Smooth muscle cell (in vitro differentiated cells): Measurements from ENCODE around the gene DOCK4. TPM values are rescaled to one million over a fixed set of nuclear protein-coding genes. Genes with fewer than 3 reads are reported as not detected.

Experiments
- DNase-seq: peaks from one replicate; lab custom pipeline; 2025; ENCODE audit not compliant: unreplicated experiment; lab: John Stamatoyannopoulos, UW
- H2AFZ ChIP-seq: fragments of 200-600 bp; sonication (generic); 2 replicates; pipeline ENCODE4 v1.6.0; 2016; ENCODE audit warnings: antibody characterized with exemption, low read depth, mild to moderate bottlenecking
- H3F3A ChIP-seq: fragments of 200-600 bp; sonication (generic); 2 replicates; pipeline ENCODE4 v1.6.0; 2017; ENCODE audit warnings: antibody characterized with exemption, low read depth
- H3K27ac ChIP-seq: fragments of 200-600 bp; sonication (generic); 2 replicates; pipeline ENCODE4 v1.5.1; 2016; ENCODE audit warnings: low read depth, mild to moderate bottlenecking
- H3K27me3 ChIP-seq: fragments of 200-600 bp; sonication (generic); 2 replicates; pipeline ENCODE4 v1.6.1; 2016; ENCODE audit warnings: low read depth, mild to moderate bottlenecking
- H3K36me3 ChIP-seq: fragments of 200-600 bp; sonication (generic); 2 replicates; pipeline ENCODE4 v1.5.1; 2016; ENCODE audit warnings: low read depth
- H3K4me1 ChIP-seq: fragments of 200-600 bp; sonication (generic); 2 replicates; pipeline ENCODE4 v1.5.1; 2016; ENCODE audit warnings: low read depth
- H3K4me2 ChIP-seq: fragments of 200-600 bp; sonication (generic); 2 replicates; pipeline ENCODE4 v1.6.0; 2016; ENCODE audit warnings: mild to moderate bottlenecking
- H3K4me3 ChIP-seq: fragments of 200-600 bp; sonication (generic); 2 replicates; pipeline ENCODE4 v1.5.1; 2016; ENCODE audit warnings: mild to moderate bottlenecking
- H3K79me2 ChIP-seq: fragments of 200-600 bp; sonication (generic); 2 replicates; pipeline ENCODE4 v1.6.0; 2016; ENCODE audit warnings: low read depth, mild to moderate bottlenecking
- H3K9ac ChIP-seq: fragments of 200-600 bp; sonication (generic); 2 replicates; pipeline ENCODE4 v1.6.0; 2016; ENCODE audit warnings: low read depth
- H3K9me3 ChIP-seq: fragments of 200-600 bp; sonication (generic); replicated peaks from 2 replicates; pipeline ENCODE4 v1.5.1; 2016; ENCODE audit warnings: low read depth
- H4K20me1 ChIP-seq: fragments of 200-600 bp; sonication (generic); 2 replicates; pipeline ENCODE4 v1.6.0; 2016; ENCODE audit warnings: low read depth
- WGBS: methylation state at CpG from one replicate; pipeline ENCODE4 v1.1.7; 2016; ENCODE audit warnings: low lambda C conversion rate; 5-methylcytosine and 5-hydroxymethylcytosine counted together
- polyA plus RNA-seq: library from polyadenylated mRNA; unstranded; fragments of >200 nt; fragmentation: Nextera tagmentation; extraction: Ambion mirVana; gene quantifications from 2 replicates; pipeline ENCODE4 v1.2.1, GENCODE V29; 2016
- total RNA-seq: library from RNA; depleted of rRNA; stranded (reverse); fragments of >200 nt; gene quantifications from 2 replicates; pipeline ENCODE4 v1.2.3, GENCODE V29; 2014
- TF ChIP-seq, protein P1 (sequence below): fragments of 200-600 bp; sonication (generic); IDR thresholded peaks from 2 replicates; pipeline ENCODE4 v1.5.1; 2017; ENCODE audit warnings: borderline replicate concordance, mild to moderate bottlenecking, antibody characterized with exemption; ENCODE audit not compliant: insufficient read depth, poor library complexity, severe bottlenecking

DOCK4 gene
- total and polyA plus RNA-seq, 2 experiments from 2014 or later, result 7.4 to 20.5 TPM

DNA sequence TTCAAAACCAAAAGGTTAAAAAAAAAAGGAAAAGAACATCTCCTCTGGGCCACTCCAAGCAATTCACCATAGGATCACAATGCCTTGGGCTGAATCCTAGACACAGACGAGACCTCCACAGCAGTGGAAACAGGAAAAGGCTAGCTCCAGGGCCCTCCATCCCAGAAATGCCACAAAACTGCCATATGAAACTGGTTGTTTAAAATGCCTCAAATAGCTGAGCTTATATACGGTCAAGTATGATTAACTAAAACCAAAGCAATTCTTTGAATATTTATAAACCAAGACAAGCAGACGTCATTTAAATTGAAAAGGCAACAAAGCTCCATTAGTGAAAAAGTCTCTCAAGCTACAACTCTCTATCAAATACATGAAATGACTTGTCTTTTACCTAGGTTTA, 63.1 kb downstream of the DOCK4 start:
- no peak overlapping the region for H2AFZ ChIP-seq
- H3K27me3 ChIP-seq, result no peaks in the 10 kb centered on the region
- no peaks in the 10 kb centered on the region for H3F3A ChIP-seq
- H3K4me2 ChIP-seq, result peak overlapping the region; percentile 74
- H3K27ac ChIP-seq, result peak overlapping the region; percentile 94
- TF ChIP-seq, protein P1, sequence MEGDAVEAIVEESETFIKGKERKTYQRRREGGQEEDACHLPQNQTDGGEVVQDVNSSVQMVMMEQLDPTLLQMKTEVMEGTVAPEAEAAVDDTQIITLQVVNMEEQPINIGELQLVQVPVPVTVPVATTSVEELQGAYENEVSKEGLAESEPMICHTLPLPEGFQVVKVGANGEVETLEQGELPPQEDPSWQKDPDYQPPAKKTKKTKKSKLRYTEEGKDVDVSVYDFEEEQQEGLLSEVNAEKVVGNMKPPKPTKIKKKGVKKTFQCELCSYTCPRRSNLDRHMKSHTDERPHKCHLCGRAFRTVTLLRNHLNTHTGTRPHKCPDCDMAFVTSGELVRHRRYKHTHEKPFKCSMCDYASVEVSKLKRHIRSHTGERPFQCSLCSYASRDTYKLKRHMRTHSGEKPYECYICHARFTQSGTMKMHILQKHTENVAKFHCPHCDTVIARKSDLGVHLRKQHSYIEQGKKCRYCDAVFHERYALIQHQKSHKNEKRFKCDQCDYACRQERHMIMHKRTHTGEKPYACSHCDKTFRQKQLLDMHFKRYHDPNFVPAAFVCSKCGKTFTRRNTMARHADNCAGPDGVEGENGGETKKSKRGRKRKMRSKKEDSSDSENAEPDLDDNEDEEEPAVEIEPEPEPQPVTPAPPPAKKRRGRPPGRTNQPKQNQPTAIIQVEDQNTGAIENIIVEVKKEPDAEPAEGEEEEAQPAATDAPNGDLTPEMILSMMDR, result no peak
- no peaks in the 10 kb centered on the region for H3K9me3 ChIP-seq
- peaks cover 5% of the 10 kb centered on the region for H3K4me1 ChIP-seq
- no peak for DNase-seq
- no peak overlapping the region for H3K4me3 ChIP-seq
- H4K20me1 ChIP-seq, result no peaks in the 10 kb centered on the region
- peaks cover 14% of the 10 kb centered on the region for H3K79me2 ChIP-seq
- H3K36me3 ChIP-seq, result no peaks in the 10 kb centered on the region
- WGBS, result 31% methylated on average over 3 of the region's 3 CpGs
- peak overlapping the region; percentile 31 for H3K9ac ChIP-seq

GRCh38 chr7:112140600-112140999, 65.6 kb downstream of the DOCK4 start:
- H3K4me1 ChIP-seq, result peaks cover 5% of the 10 kb centered on the region
- no peak overlapping the region for H3K9ac ChIP-seq
- H3K27me3 ChIP-seq, result no peaks in the 10 kb centered on the region
- no peaks in the 10 kb centered on the region for H3F3A ChIP-seq
- no peak overlapping the region for H3K4me2 ChIP-seq
- H3K79me2 ChIP-seq, result peaks cover 16% of the 10 kb centered on the region
- no peak overlapping the region for H2AFZ ChIP-seq
- TF ChIP-seq, protein P1, result no peak
- no peak overlapping the region for H3K4me3 ChIP-seq
- 55% methylated on average over 3 of the region's 3 CpGs for WGBS
- no peak overlapping the region for H3K27ac ChIP-seq
- no peaks in the 10 kb centered on the region for H3K9me3 ChIP-seq
- H3K36me3 ChIP-seq, result no peaks in the 10 kb centered on the region
- DNase-seq, result no peak
- no peaks in the 10 kb centered on the region for H4K20me1 ChIP-seq

DNA sequence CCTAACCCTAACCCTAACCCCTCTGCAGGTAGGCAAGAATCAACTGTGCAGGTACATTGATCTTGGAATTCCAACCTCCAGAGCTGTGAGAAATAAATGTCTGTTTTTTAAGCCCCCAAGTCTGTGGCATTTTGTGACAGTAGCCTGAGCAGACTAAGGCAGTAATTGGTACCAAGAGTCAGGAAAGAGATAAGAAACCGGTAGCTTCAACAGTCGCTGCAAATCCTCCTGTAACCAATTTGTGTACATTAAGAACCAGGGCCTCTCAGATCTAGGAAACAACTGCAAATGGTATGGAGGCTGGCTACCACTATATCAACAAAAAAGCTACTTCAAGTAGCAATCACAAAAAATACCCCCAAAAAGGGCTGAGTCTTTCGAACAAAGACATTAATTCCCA, 67.3 kb downstream of the DOCK4 start:
- whole genome bisulfite sequencing, result 43% methylated on average over 3 of the region's 3 CpGs
- Histone ChIP-seq H3K4me2 (peak overlapping the region; percentile 28), H3K9me3 (no peaks in the 10 kb centered on the region), H3F3A (no peaks in the 10 kb centered on the region), H3K27me3 (no peaks in the 10 kb centered on the region), H4K20me1 (no peaks in the 10 kb centered on the region), H3K4me3 (no peak overlapping the region), H2AFZ (no peak overlapping the region), H3K9ac (no peak overlapping the region), H3K4me1 (peaks cover 5% of the 10 kb centered on the region), H3K27ac (no peak overlapping the region), H3K79me2 (peaks cover 25% of the 10 kb centered on the region), H3K36me3 (no peaks in the 10 kb centered on the region)
- DNase-seq, result no peak
- TF ChIP-seq, protein P1, result no peak

GRCh38 chr7:112138325-112138852, 67.8 kb downstream of the DOCK4 start:
- TF ChIP-seq, protein P1, result no peak
- H3K4me2 ChIP-seq, result peak overlapping the region; percentile 28
- no peak overlapping the region for H3K4me3 ChIP-seq
- no peak overlapping the region for H3K27ac ChIP-seq
- H3K9me3 ChIP-seq, result no peaks in the 10 kb centered on the region
- H3F3A ChIP-seq, result no peaks in the 10 kb centered on the region
- peaks cover 25% of the 10 kb centered on the region for H3K79me2 ChIP-seq
- no peaks in the 10 kb centered on the region for H3K27me3 ChIP-seq
- H3K4me1 ChIP-seq, result peaks cover 5% of the 10 kb centered on the region
- no peaks in the 10 kb centered on the region for H4K20me1 ChIP-seq
- no peak overlapping the region for H2AFZ ChIP-seq
- DNase-seq, result no peak
- WGBS, result 98% methylated on average over 3 of the region's 3 CpGs
- no peak overlapping the region for H3K9ac ChIP-seq
- no peaks in the 10 kb centered on the region for H3K36me3 ChIP-seq
